Neural progenitor cell (in vitro differentiated cells): Measurements from ENCODE around the gene LRRC27. TPM values are rescaled to one million over a fixed set of nuclear protein-coding genes. Genes with fewer than 3 reads are reported as not detected.
A peak's percentile ranks its signal among the peaks of the same experiment; 100 is the strongest.

Experiments
- DNase-seq: peaks from one replicate; pipeline ENCODE4 v3.0.0-alpha.2; 2016; ENCODE audit warnings: low spot score
- H2AFZ ChIP-seq: fragments of 200-600 bp; sonication (generic); replicated peaks from 2 replicates; pipeline ENCODE4 v1.6.1; 2016; ENCODE audit warnings: antibody characterized with exemption
- H3F3A ChIP-seq: fragments of 200-600 bp; sonication (generic); 2 replicates; pipeline ENCODE4 v1.6.1; 2016; ENCODE audit warnings: antibody characterized with exemption, low read depth
- H3K27ac ChIP-seq: fragments of 200-600 bp; sonication (generic); 2 replicates; pipeline ENCODE4 v1.5.1; 2016; ENCODE audit warnings: mild to moderate bottlenecking
- H3K27me3 ChIP-seq: fragments of 200-600 bp; sonication (generic); 2 replicates; pipeline ENCODE4 v1.6.1; 2016; ENCODE audit warnings: mild to moderate bottlenecking, moderate library complexity
- H3K36me3 ChIP-seq: fragments of 200-600 bp; sonication (generic); 2 replicates; pipeline ENCODE4 v1.5.1; 2016
- H3K4me1 ChIP-seq: fragments of 200-600 bp; sonication (generic); 2 replicates; pipeline ENCODE4 v1.6.1; 2016; ENCODE audit warnings: mixed run types
- H3K4me2 ChIP-seq: fragments of 200-600 bp; sonication (generic); 2 replicates; pipeline ENCODE4 v1.6.1; 2016
- H3K4me3 ChIP-seq: fragments of 200-600 bp; sonication (generic); 2 replicates; pipeline ENCODE4 v1.5.1; 2016
- H3K79me2 ChIP-seq: fragments of 200-600 bp; sonication (generic); 2 replicates; pipeline ENCODE4 v1.6.1; 2016; ENCODE audit warnings: low read depth
- H3K9ac ChIP-seq: fragments of 200-600 bp; sonication (generic); 2 replicates; pipeline ENCODE4 v1.6.1; 2016
- H3K9me3 ChIP-seq: fragments of 200-600 bp; sonication (generic); 2 replicates; pipeline ENCODE4 v1.5.1; 2016; ENCODE audit warnings: low read depth
- H4K20me1 ChIP-seq: fragments of 200-600 bp; sonication (generic); 2 replicates; pipeline ENCODE4 v1.6.1; 2016; ENCODE audit warnings: low read depth
- H3K27ac Mint-ChIP-seq: 3 replicates; pipeline ENCODE4 v1.8.0; 2021; ENCODE audit warnings: mixed read lengths
- H3K27me3 Mint-ChIP-seq: 2 replicates; pipeline ENCODE4 v1.8.0; 2022; ENCODE audit warnings: low read depth, mild to moderate bottlenecking, inconsistent platforms, moderate library complexity, mixed read lengths; ENCODE audit not compliant: insufficient read depth
- H3K36me3 Mint-ChIP-seq: 3 replicates; pipeline ENCODE4 v1.8.0; 2021; ENCODE audit warnings: mixed read lengths
- H3K4me1 Mint-ChIP-seq: 3 replicates; pipeline ENCODE4 v1.8.0; 2021; ENCODE audit warnings: mixed read lengths
- H3K4me3 Mint-ChIP-seq: 3 replicates; pipeline ENCODE4 v1.8.0; 2021; ENCODE audit warnings: mild to moderate bottlenecking, moderate library complexity, mixed read lengths
- H3K9me3 Mint-ChIP-seq: 3 replicates; pipeline ENCODE4 v1.8.0; 2020; ENCODE audit warnings: mixed read lengths
- EZH2 ChIP-seq: fragments of 200-600 bp; sonication (generic); IDR thresholded peaks from 2 replicates; pipeline ENCODE4 v1.6.1; 2017; ENCODE audit warnings: antibody characterized with exemption, mild to moderate bottlenecking, moderate library complexity
- EZH2phosphoT487 ChIP-seq: fragments of 200-600 bp; sonication (generic); IDR thresholded peaks from 2 replicates; pipeline ENCODE4 v1.6.1; 2017; ENCODE audit warnings: antibody characterized with exemption
- total RNA-seq: library from RNA; depleted of rRNA; stranded (reverse); fragments of >200 nt; gene quantifications from 2 replicates; pipeline ENCODE4 v1.2.3, GENCODE V29; 2015; ENCODE audit warnings: low replicate concordance
- TF ChIP-seq, protein P1 (sequence below): fragments of 200-600 bp; sonication (generic); IDR thresholded peaks from 2 replicates; pipeline ENCODE4 v1.5.1; 2017; ENCODE audit warnings: antibody characterized with exemption, mild to moderate bottlenecking

The LRRC27 gene
- total RNA-seq, 1 donor from 2014 or later, result 16.9 TPM

DNA sequence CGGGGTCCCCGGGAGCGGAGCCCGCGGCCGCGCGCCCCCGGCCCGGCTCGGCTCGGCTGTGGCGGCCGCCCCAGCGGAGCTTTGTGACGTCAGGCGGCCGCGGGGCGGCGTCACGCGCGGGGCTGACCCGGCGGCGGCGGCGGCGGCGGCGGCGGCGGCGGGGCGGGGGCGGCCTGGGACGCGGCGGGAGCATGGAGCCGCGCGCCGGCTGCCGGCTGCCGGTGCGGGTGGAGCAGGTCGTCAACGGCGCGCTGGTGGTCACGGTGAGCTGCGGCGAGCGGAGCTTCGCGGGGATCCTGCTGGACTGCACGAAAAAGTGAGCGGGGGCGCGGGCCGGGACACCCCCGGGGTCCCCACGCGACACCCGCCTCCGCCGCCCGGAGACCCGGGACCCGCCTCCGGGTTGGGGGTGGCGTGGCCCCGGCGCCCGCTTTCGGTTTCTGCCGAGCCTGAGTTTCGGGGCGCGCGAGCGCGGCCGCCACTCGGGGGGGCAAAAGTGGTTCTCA lies 65.1 kb downstream of the LRRC27 start, which contains the start of gene PWWP2B:
Gene PWWP2B (plus strand): TSS at position 165 of the 506 bp plus-strand sequence. CDS start 27 bp downstream, at position 192.
- peak; percentile 70 for DNase-seq
- no peaks in the 10 kb centered on the region for H3K36me3 Mint-ChIP-seq
- peaks cover 17% of the 10 kb centered on the region for H3K27me3 Mint-ChIP-seq
- peaks cover 14% of the 10 kb centered on the region for H3K4me1 ChIP-seq
- peak within 1 kb of the TSS; percentile 70 for H3K4me3 ChIP-seq
- peak within 1 kb of the TSS; percentile 96 for H3K4me2 ChIP-seq
- H3K9me3 ChIP-seq, result no peaks in the 10 kb centered on the region
- H3K27ac Mint-ChIP-seq, result no peak within 1 kb of the TSS
- peaks cover 15% of the 10 kb centered on the region for H3F3A ChIP-seq
- peaks cover 55% of the 10 kb centered on the region for H3K27me3 ChIP-seq
- TF ChIP-seq EZH2phosphoT487, result peak; percentile 43
- TF ChIP-seq, protein P1, sequence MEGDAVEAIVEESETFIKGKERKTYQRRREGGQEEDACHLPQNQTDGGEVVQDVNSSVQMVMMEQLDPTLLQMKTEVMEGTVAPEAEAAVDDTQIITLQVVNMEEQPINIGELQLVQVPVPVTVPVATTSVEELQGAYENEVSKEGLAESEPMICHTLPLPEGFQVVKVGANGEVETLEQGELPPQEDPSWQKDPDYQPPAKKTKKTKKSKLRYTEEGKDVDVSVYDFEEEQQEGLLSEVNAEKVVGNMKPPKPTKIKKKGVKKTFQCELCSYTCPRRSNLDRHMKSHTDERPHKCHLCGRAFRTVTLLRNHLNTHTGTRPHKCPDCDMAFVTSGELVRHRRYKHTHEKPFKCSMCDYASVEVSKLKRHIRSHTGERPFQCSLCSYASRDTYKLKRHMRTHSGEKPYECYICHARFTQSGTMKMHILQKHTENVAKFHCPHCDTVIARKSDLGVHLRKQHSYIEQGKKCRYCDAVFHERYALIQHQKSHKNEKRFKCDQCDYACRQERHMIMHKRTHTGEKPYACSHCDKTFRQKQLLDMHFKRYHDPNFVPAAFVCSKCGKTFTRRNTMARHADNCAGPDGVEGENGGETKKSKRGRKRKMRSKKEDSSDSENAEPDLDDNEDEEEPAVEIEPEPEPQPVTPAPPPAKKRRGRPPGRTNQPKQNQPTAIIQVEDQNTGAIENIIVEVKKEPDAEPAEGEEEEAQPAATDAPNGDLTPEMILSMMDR, result no peak
- H2AFZ ChIP-seq, result peak within 1 kb of the TSS; percentile 76
- peaks cover 9% of the 10 kb centered on the region for H4K20me1 ChIP-seq
- H3K4me1 Mint-ChIP-seq, result peaks cover 14% of the 10 kb centered on the region
- H3K4me3 Mint-ChIP-seq, result peak within 1 kb of the TSS; percentile 89
- H3K36me3 ChIP-seq, result no peaks in the 10 kb centered on the region
- H3K9me3 Mint-ChIP-seq, result peaks cover 4% of the 10 kb centered on the region
- H3K27ac ChIP-seq, result no peak within 1 kb of the TSS
- H3K9ac ChIP-seq, result no peak within 1 kb of the TSS
- H3K79me2 ChIP-seq, result no peaks in the 10 kb centered on the region

DNA sequence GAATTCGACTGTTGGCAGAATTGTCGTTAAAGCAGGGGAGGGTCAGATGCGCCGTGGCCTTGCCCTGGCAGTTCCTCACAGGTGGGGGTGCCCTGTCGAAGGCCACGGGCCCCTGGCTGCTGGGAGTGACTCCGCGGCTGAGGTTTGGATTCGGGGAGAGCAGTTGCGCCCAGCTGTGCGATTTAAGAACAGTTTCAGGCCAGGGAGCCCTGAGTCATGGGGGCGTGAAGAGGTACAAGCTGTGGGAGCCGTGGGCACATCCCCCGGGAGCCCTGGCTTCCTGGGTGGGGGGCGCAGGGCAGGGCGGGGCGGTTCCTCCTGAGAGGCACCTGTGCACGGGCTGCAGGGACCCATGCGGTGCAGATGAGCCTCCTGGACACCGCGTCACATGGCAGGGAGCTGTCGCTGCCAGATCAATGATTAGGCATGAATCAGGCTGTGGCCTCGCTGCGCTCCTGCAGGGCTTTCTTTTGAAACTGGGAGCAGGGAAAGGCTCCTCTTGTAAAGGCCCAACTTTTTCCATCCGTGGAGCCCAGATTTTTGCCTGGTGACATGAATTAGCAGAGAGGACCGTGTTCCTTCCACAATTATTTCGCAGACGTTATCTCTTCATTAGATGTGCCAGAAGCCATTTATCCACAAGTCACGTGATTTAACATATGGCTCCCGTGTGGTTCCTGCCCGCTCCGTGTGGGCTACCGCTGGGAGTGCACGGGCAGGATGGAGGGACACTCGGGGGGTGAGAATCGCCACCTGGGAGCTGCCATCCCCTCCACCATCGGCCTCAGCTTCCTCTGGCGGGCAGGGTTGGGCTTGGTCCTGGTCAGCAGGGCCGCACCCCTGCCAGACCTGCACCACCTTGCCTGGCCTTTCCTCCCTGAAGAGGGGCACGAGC lies 65.9 kb downstream of the LRRC27 start:
- Histone ChIP-seq H4K20me1 (peaks cover 9% of the 10 kb centered on the region), H3K27me3 (peaks cover 55% of the 10 kb centered on the region), H3K27ac (no peak overlapping the region), H3K9me3 (no peaks in the 10 kb centered on the region), H3K9ac (no peak overlapping the region), H3K4me1 (peaks cover 14% of the 10 kb centered on the region), H3K4me2 (peak overlapping the region; percentile 96), H3K36me3 (no peaks in the 10 kb centered on the region), H3K4me3 (peak overlapping the region; percentile 70), H3F3A (peaks cover 15% of the 10 kb centered on the region), H3K79me2 (no peaks in the 10 kb centered on the region), H2AFZ (peak overlapping the region; percentile 76)
- peaks cover 12% of the 10 kb centered on the region for H3K27me3 Mint-ChIP-seq
- DNase-seq, result peak; percentile 58
- TF ChIP-seq, protein P1, result no peak
- TF ChIP-seq EZH2phosphoT487, result peak; percentile 48
- TF ChIP-seq EZH2, result peak; percentile 63
- H3K4me1 Mint-ChIP-seq, result peaks cover 14% of the 10 kb centered on the region
- peak overlapping the region; percentile 89 for H3K4me3 Mint-ChIP-seq
- no peaks in the 10 kb centered on the region for H3K9me3 Mint-ChIP-seq
- no peak overlapping the region for H3K27ac Mint-ChIP-seq
- H3K36me3 Mint-ChIP-seq, result no peaks in the 10 kb centered on the region

DNA sequence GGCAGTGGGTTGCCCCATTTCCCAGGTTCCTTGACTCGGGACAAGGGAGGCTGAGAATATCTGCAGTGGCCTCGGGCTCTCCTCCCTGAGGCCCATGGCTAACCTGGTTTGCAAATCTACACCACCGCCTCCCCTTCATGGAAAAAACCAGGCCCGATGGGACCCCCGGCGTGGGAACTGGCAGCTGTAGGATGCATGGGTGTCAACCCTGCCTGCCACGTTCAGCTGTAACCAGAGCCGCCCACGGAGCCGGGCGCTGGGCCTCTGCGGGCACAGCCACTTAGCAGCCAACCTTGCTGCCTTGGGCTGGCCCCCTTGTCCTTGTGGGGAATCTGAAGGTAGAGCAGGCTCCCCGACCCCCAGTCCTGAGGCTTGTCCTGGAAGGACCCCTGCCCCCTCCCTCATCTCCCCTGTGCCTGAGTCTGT lies 66.6 kb downstream of the LRRC27 start:
- H3F3A ChIP-seq, result peaks cover 15% of the 10 kb centered on the region
- H3K36me3 Mint-ChIP-seq, result no peaks in the 10 kb centered on the region
- DNase-seq, result no peak
- no peak overlapping the region for H3K27ac Mint-ChIP-seq
- H3K9me3 ChIP-seq, result no peaks in the 10 kb centered on the region
- H3K4me1 ChIP-seq, result peaks cover 14% of the 10 kb centered on the region
- no peaks in the 10 kb centered on the region for H3K79me2 ChIP-seq
- H3K36me3 ChIP-seq, result no peaks in the 10 kb centered on the region
- no peak overlapping the region for H2AFZ ChIP-seq
- peaks cover 17% of the 10 kb centered on the region for H3K4me1 Mint-ChIP-seq
- TF ChIP-seq EZH2phosphoT487, result no peak
- TF ChIP-seq, protein P1, result no peak
- no peak for TF ChIP-seq EZH2
- H3K4me2 ChIP-seq, result no peak overlapping the region
- H3K27me3 Mint-ChIP-seq, result peaks cover 12% of the 10 kb centered on the region
- no peak overlapping the region for H3K4me3 ChIP-seq
- H3K27ac ChIP-seq, result no peak overlapping the region
- H3K4me3 Mint-ChIP-seq, result peak overlapping the region; percentile 35
- H3K9me3 Mint-ChIP-seq, result no peaks in the 10 kb centered on the region
- peaks cover 9% of the 10 kb centered on the region for H4K20me1 ChIP-seq
- H3K9ac ChIP-seq, result no peak overlapping the region
- H3K27me3 ChIP-seq, result peaks cover 55% of the 10 kb centered on the region
